ENCODE data around the gene ZAR1L. TPM values are rescaled to one million over a fixed set of nuclear protein-coding genes. Genes with fewer than 3 reads are reported as not detected.
"Not testable (repeated sequence)": the region's sequence is repeated elsewhere in the genome, so short reads cannot be mapped to it uniquely, and the experiment has no call there.

The ZAR1L gene, protein sequence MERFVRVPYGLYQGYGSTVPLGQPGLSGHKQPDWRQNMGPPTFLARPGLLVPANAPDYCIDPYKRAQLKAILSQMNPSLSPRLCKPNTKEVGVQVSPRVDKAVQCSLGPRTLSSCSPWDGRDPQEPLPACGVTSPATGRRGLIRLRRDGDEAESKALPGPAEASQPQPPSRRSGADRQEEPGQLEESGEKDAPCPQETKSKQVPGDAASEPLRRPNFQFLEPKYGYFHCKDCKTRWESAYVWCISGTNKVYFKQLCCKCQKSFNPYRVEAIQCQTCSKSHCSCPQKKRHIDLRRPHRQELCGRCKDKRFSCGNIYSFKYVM
- total RNA-seq (not detected), polyA plus RNA-seq (under 1 TPM in 1 of 2 donors, not detected in 1; 0.36 TPM)
- long read RNA-seq, donor 1 = 0 reads
- long read RNA-seq, donor 2, partial matches to known transcripts = 6 of 7 reads
- long read RNA-seq, donor 2, other reads (novel, unspliced or antisense) = 0 of 7 reads
- long read RNA-seq, donor 3 = 0 reads

DNA sequence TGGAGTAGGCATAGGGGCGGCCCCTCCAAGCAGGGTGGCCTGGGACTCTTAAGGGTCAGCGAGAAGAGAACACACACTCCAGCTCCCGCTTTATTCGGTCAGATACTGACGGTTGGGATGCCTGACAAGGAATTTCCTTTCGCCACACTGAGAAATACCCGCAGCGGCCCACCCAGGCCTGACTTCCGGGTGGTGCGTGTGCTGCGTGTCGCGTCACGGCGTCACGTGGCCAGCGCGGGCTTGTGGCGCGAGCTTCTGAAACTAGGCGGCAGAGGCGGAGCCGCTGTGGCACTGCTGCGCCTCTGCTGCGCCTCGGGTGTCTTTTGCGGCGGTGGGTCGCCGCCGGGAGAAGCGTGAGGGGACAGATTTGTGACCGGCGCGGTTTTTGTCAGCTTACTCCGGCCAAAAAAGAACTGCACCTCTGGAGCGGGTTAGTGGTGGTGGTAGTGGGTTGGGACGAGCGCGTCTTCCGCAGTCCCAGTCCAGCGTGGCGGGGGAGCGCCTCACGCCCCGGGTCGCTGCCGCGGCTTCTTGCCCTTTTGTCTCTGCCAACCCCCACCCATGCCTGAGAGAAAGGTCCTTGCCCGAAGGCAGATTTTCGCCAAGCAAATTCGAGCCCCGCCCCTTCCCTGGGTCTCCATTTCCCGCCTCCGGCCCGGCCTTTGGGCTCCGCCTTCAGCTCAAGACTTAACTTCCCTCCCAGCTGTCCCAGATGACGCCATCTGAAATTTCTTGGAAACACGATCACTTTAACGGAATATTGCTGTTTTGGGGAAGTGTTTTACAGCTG, at the start of gene ZAR1L, which contains the start of gene BRCA2:
TSS of gene ZAR1L (minus strand) at position 126 of the 790 bp plus-strand sequence. CDS start 3,438 bp downstream, outside the sequence.
TSS of gene BRCA2 (plus strand) at position 271 of the 790 bp plus-strand sequence. CDS start 953 bp downstream, outside the sequence.
- DNase-seq = peak; percentile 79 to 92 (median 87)
- Histone ChIP-seq H3K36me3 (no peaks in the 10 kb centered on the region), H3K9me3 (no peaks in the 10 kb centered on the region), H3K4me1 (ENCODE audit: insufficient read depth) (peaks cover 5% of the 10 kb centered on the region), H3K27me3 (no peaks in the 10 kb centered on the region), H3K4me3 (peak within 1 kb of the TSS; percentile 77), H3K27ac (peak within 1 kb of the TSS; percentile 45 to 87)
- 0 to 1% (median 0%) methylated on average over 58 to 60 of the region's 60 CpGs for WGBS, 3 donors
- intact Hi-C loops (cut with DNase I) = loop anchor here in 2 of 4 donors (10.0 kb wide), 3 partner anchors 291 to 411 kb away; no protein-coding TSS in a partner anchor
- TF ChIP-seq POLR2A (IDR thresholded peaks at IDR 0.05) (peak; percentile 34), EP300 (IDR thresholded peaks at IDR 0.05) (no peak)
- TF ChIP-seq, protein P1, sequence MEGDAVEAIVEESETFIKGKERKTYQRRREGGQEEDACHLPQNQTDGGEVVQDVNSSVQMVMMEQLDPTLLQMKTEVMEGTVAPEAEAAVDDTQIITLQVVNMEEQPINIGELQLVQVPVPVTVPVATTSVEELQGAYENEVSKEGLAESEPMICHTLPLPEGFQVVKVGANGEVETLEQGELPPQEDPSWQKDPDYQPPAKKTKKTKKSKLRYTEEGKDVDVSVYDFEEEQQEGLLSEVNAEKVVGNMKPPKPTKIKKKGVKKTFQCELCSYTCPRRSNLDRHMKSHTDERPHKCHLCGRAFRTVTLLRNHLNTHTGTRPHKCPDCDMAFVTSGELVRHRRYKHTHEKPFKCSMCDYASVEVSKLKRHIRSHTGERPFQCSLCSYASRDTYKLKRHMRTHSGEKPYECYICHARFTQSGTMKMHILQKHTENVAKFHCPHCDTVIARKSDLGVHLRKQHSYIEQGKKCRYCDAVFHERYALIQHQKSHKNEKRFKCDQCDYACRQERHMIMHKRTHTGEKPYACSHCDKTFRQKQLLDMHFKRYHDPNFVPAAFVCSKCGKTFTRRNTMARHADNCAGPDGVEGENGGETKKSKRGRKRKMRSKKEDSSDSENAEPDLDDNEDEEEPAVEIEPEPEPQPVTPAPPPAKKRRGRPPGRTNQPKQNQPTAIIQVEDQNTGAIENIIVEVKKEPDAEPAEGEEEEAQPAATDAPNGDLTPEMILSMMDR (IDR thresholded peaks at IDR 0.05) = no peak

DNA sequence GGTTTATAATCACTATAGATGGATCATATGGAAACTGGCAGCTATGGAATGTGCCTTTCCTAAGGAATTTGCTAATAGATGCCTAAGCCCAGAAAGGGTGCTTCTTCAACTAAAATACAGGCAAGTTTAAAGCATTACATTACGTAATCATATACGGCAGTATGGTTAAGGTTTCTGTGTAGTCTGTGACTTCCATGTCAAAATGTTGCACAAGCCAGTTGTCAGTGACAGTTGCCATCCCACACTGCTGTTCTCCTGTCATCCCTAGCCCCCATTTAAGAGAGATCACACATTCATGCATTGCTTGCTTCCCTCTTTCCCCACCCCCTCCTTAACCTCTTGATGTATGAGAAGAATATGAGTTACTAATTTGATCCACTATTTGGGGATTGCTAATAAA, 47.4 kb upstream of the ZAR1L start:
- H3K4me1 ChIP-seq (ENCODE audit: insufficient read depth) = no peaks in the 10 kb centered on the region
- H3K4me3 ChIP-seq = no peak overlapping the region
- no peaks in the 10 kb centered on the region for H3K36me3 ChIP-seq
- no peaks in the 10 kb centered on the region for H3K9me3 ChIP-seq
- no peak for DNase-seq
- intact Hi-C loops (cut with DNase I) = no loop called here
- 89 to 95% (median 94%) methylated on average over 2 of the region's 2 CpGs for WGBS, 3 donors
- TF ChIP-seq, protein P1 (IDR thresholded peaks at IDR 0.05) = no peak
- TF ChIP-seq POLR2A (IDR thresholded peaks at IDR 0.05) (no peak), EP300 (IDR thresholded peaks at IDR 0.05) (no peak)
- H3K27me3 ChIP-seq = no peaks in the 10 kb centered on the region
- no peak overlapping the region for H3K27ac ChIP-seq

DNA sequence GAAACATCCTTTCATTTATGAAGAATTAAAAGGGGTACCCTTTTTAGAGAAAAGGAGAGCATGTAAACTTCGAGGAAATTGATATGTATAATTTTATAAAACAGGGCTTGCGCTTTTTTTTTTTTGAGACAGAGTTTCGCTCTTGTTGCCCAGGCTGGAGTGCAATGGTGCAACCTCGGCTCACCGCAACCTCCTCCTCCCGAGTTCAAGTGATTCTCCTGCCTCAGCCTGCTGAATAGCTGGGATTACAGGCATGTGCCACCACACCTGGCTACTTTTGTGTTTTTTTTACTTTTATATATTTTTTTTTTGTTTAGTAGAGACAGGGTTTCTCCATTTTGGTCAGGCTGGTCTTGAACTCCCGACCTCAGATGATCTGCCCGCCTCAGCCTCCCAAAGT, 40.8 kb upstream of the ZAR1L start:
- intact Hi-C loops (cut with DNase I); H3K27me3 ChIP-seq; H3K9me3 ChIP-seq; DNase-seq; H3K4me3 ChIP-seq; H3K4me1 ChIP-seq (ENCODE audit: insufficient read depth); H3K27ac ChIP-seq; H3K36me3 ChIP-seq: not testable (repeated sequence)
- WGBS, 3 donors = 95 to 98% (median 97%) methylated on average over 8 of the region's 8 CpGs

DNA sequence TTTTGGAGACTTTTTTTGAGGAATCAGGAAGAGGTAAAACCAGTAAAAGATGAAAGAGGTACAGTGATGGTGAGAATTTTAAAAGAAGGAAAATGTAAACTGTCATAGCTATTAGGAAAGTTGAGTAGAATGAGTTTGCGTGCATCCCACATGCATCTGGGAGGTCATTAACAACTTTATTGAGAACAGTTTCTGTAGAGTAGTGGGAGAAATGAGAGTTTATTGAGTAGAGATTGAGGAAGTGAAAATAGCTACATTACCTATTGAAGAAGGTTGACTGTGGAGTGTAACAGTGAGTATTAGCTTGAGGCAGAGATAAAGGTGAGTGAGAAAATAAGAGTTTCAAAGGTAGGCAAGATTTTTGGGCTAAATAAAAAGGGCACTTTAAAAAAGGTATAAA, 38.9 kb upstream of the ZAR1L start:
- intact Hi-C loops (cut with DNase I) = no loop called here
- DNase-seq = no peak
- no peaks in the 10 kb centered on the region for H3K4me1 ChIP-seq (ENCODE audit: insufficient read depth)
- H3K4me3 ChIP-seq = no peak overlapping the region
- H3K36me3 ChIP-seq = no peaks in the 10 kb centered on the region
- TF ChIP-seq POLR2A (IDR thresholded peaks at IDR 0.05) = no peak
- TF ChIP-seq, protein P1 (IDR thresholded peaks at IDR 0.05) = no peak
- TF ChIP-seq EP300 (IDR thresholded peaks at IDR 0.05) = no peak
- H3K9me3 ChIP-seq = no peaks in the 10 kb centered on the region
- H3K27me3 ChIP-seq = no peaks in the 10 kb centered on the region
- no peak overlapping the region for H3K27ac ChIP-seq
- WGBS, 3 donors = 96 to 100% (median 98%) methylated on average over 1 of the region's 1 CpG

DNA sequence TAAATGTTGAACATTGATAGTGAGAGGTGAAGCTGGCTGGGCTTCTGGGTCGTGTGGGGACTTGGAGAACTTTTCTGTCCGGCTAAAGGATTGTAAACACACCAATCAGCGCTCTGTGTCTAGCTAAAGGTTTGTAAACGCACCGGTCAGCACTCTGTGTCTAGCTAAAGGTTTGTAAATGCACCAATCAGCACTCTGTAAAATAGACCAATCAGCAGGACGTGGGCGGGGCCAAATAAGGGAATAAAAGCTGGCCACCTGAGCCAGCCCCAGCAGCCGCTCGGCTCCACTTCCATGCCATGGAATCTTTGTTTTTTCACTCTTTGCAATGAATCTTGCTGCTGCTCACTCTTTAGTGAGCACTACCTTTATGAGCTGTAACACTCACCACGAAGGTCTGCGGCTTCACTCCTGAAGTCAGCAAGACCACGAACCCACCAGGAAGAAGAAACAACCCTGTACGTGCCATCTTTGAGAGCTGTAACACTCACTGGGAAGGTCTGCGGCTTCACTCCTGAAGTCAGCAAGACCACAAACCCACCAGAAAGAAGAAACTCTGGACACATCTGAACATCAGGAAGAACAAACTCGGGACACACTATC, 35.8 kb upstream of the ZAR1L start:
- H3K36me3 ChIP-seq; H3K4me3 ChIP-seq; H3K4me1 ChIP-seq (ENCODE audit: insufficient read depth); H3K9me3 ChIP-seq; DNase-seq; H3K27me3 ChIP-seq; H3K27ac ChIP-seq; intact Hi-C loops (cut with DNase I): not testable (repeated sequence)
- WGBS, 3 donors = 91 to 96% (median 94%) methylated on average over 15 of the region's 15 CpGs

Measured in ovary (tissue), 10 donors.